ENCODE data around the gene BAZ2B. TPM values are rescaled to one million over a fixed set of nuclear protein-coding genes. Genes with fewer than 3 reads are reported as not detected.

Gene BAZ2B
- total and polyA plus RNA-seq, 2 of the 13 experiments (the other 11 are each of a cell fraction or from before 2014, with no cell fraction given): 14.0 to 15.1 TPM

- ATAC-seq: no peak
- Histone ChIP-seq H3K4me1 (ENCODE audit: insufficient read depth, low read length) (no peaks in the 10 kb centered on the region), H3K79me2 (ENCODE audit: insufficient read depth, low read length) (no peaks in the 10 kb centered on the region), H3K27me3 (ENCODE audit: control insufficient read depth in 1 of 2, insufficient read depth in 2 of 2, low read length in 2 of 2) (no peaks in the 10 kb centered on the region), H3K9me3 (ENCODE audit: low read length) (no peaks in the 10 kb centered on the region), H2AFZ (ENCODE audit: low read length) (no peak overlapping the region), H3K4me2 (ENCODE audit: low read depth, low read length) (no peak overlapping the region), H4K20me1 (ENCODE audit: insufficient read depth, low read length) (no peaks in the 10 kb centered on the region), H3K9ac (ENCODE audit: insufficient read depth, low read depth, low read length) (no peak overlapping the region), H3K36me3 (replicated peaks in 1 of 2; ENCODE audit: control insufficient read depth in 1 of 2, insufficient read depth in 2 of 2, low read length in 2 of 2) (peaks cover 2 to 7% of the 10 kb centered on the region in 2 experiments), H3K27ac (ENCODE audit: extremely low read length, insufficient read depth, low read length) (no peak overlapping the region), H3K4me3 (replicated peaks in 1 of 3; ENCODE audit: insufficient read depth in 1 of 3, low read depth in 2 of 3, low read length in 3 of 3) (no peak overlapping the region)
- ChIA-PET POLR2A (no interaction called here), CTCF (ENCODE audit: low intra/inter-chr PET ratio, low total read pairs) (no interaction called here)
- TF ChIP-seq MAFK (conservative IDR thresholded peaks at IDR 0.05 in 1 of 2, IDR thresholded peaks at IDR 0.05 in 1 of 2; ENCODE audit: low read length in 2 of 2) (peak; percentile 4 to 28; a peak in 2 of 4 replicates), KIAA2018 (CRISPR knock-in tag; IDR thresholded peaks at IDR 0.05; ENCODE audit: borderline replicate concordance) (no peak), MAFF (IDR thresholded peaks at IDR 0.05; ENCODE audit: low read depth, low read length) (0 out of 2 replicates have a peak, but pooled peaks have one; percentile 5), TCF7L2 (IDR thresholded peaks at IDR 0.05; ENCODE audit: low read depth, low read length) (0 out of 2 replicates have a peak, but pooled peaks have one; percentile 17)
- intact Hi-C loops (cut with micrococcal nuclease; ENCODE audit: unreplicated experiment): no loop called here
- no peak for FAIRE-seq
- no peak for DNase-seq (ENCODE audit: low spot score)
- in situ Hi-C loops (cut with HindIII; ENCODE audit: extremely low pct_ligation_motif_present, low pct_unique_long_range_greater_than_20kb): no loop called here
- no TSS peak for BruUV-seq (replicated peaks)
- 93% methylated on average over 6 of the region's 6 CpGs for WGBS (ENCODE audit: low lambda C conversion rate)
Measured at GRCh38 chr2:159349674-159350299, 266.6 kb downstream of the BAZ2B start.
